HL-60 (cell line): ENCODE measurements around the gene GABRE.

Experiments used
- DNase-seq, 2 experiments: peaks; one replicate each; pipeline ENCODE4 v3.0.0-alpha.2; 2010 to 2020; ENCODE audit warnings: low read depth in 1 of 2, low spot score in 1 of 2
- H3K27ac ChIP-seq: fragments of 250-450 bp; sonication (Bioruptor Pico); replicated peaks from 2 replicates; pipeline ENCODE4 v1.5.1; 2020; ENCODE audit warnings: mild to moderate bottlenecking, moderate library complexity
- H3K27me3 ChIP-seq: fragments of 250-450 bp; sonication (Bioruptor Pico); 2 replicates; pipeline ENCODE4 v1.5.1; 2021; ENCODE audit warnings: mild to moderate bottlenecking, moderate library complexity; ENCODE audit not compliant: insufficient read depth, poor library complexity, severe bottlenecking
- H3K4me3 ChIP-seq: replicated peaks from 2 replicates; pipeline ENCODE4 v1.5.1; 2011; ENCODE audit warnings: mild to moderate bottlenecking, control low read depth, low read length; ENCODE audit not compliant: insufficient read depth
- CTCF ChIP-seq: IDR thresholded peaks from one replicate; pipeline ENCODE4 v1.5.1; 2011; ENCODE audit warnings: low read length, control low read depth, inconsistent platforms; ENCODE audit not compliant: insufficient read depth
- GABPA ChIP-seq: IDR thresholded peaks from 2 replicates; pipeline ENCODE4 v1.6.1; 2012; ENCODE audit warnings: low read depth
- POLR2AphosphoS5 ChIP-seq: IDR thresholded peaks from 2 replicates; pipeline ENCODE4 v1.6.1; 2012; ENCODE audit warnings: low read depth
- REST ChIP-seq: IDR thresholded peaks from 2 replicates; pipeline ENCODE4 v1.6.1; 2012; ENCODE audit warnings: low read depth; ENCODE audit not compliant: insufficient replicate concordance
- SPI1 ChIP-seq: IDR thresholded peaks from 2 replicates; pipeline ENCODE4 v1.6.1; 2012; ENCODE audit warnings: low read depth, mild to moderate bottlenecking, borderline replicate concordance

GABRE gene

GRCh38 chrX:151975228-151975593 is 735 bp upstream of the GABRE start:
- Histone ChIP-seq H3K27ac (no peak overlapping the region), H3K27me3 (peaks cover 5% of the 10 kb centered on the region), H3K4me3 (no peak overlapping the region)
- TF ChIP-seq REST (no peak), GABPA (no peak), CTCF (no peak), POLR2AphosphoS5 (no peak), SPI1 (no peak)
- DNase-seq = no peak

GRCh38 chrX:151973851-151974335 is 583 bp downstream of the GABRE start:
- H3K27me3 ChIP-seq = peaks cover 5% of the 10 kb centered on the region
- H3K27ac ChIP-seq = no peak overlapping the region
- TF ChIP-seq CTCF (no peak), POLR2AphosphoS5 (no peak), SPI1 (no peak), GABPA (no peak), REST (no peak)
- no peak for DNase-seq
- H3K4me3 ChIP-seq = no peak overlapping the region

- DNase-seq = no peak
- Histone ChIP-seq H3K27me3 (peaks cover 5% of the 10 kb centered on the region), H3K4me3 (no peak overlapping the region), H3K27ac (no peak overlapping the region)
- TF ChIP-seq POLR2AphosphoS5 (no peak), CTCF (no peak), GABPA (no peak), REST (no peak), SPI1 (no peak)
Measured at GRCh38 chrX:151973060-151973661, 1.3 kb downstream of the GABRE start.
